GM12872 (cell line): ENCODE measurements around the gene SERPINA5.

ENCODE experiments used
- CTCF ChIP-seq: IDR thresholded peaks from 3 replicates; pipeline ENCODE4 v1.5.1; 2011; ENCODE audit warnings: low read depth, mild to moderate bottlenecking, low read length, moderate library complexity; ENCODE audit not compliant: insufficient read depth

Gene SERPINA5

GRCh38 chr14:94581127-94581999, at the start of gene SERPINA5:
SERPINA5 (plus strand) TSS chr14:94581426; CDS start chr14:94587363, 5,937 bp downstream.
- no peak for TF ChIP-seq CTCF

- no peak for TF ChIP-seq CTCF
Observed at GRCh38 chr14:94532447-94532846, 48.8 kb upstream of the SERPINA5 start.

GRCh38 chr14:94535506-94535905, 45.7 kb upstream of the SERPINA5 start:
- TF ChIP-seq CTCF = no peak

- TF ChIP-seq CTCF = 0 out of 3 replicates have a peak, but pooled peaks have one; percentile 30
Observed at GRCh38 chr14:94536836-94537235, 44.4 kb upstream of the SERPINA5 start.

- no peak for TF ChIP-seq CTCF
Observed at GRCh38 chr14:94538070-94538740, 43.0 kb upstream of the SERPINA5 start.

GRCh38 chr14:94539181-94539580, 42.0 kb upstream of the SERPINA5 start:
- no peak for TF ChIP-seq CTCF

GRCh38 chr14:94540031-94540794, 41.0 kb upstream of the SERPINA5 start:
- no peak for TF ChIP-seq CTCF
